ENCODE measurements around the gene XYLT1.

XYLT1 gene

GRCh38 chr16:17143546-17144419 lies 327.0 kb downstream of the XYLT1 start:
- no peak for TF ChIP-seq CSRNP3 (CRISPR knock-in tag; IDR thresholded peaks at IDR 0.05)
- no peak for TF ChIP-seq SNAI2 (CRISPR knock-in tag; IDR thresholded peaks at IDR 0.05)
- no peak for TF ChIP-seq PATZ1 (CRISPR knock-in tag; IDR thresholded peaks at IDR 0.05; ENCODE audit: borderline replicate concordance)
- TF ChIP-seq BACH2 (CRISPR knock-in tag; IDR thresholded peaks at IDR 0.05; ENCODE audit: borderline replicate concordance) = no peak
- TF ChIP-seq ZNF8 (CRISPR knock-in tag; IDR thresholded peaks at IDR 0.05) = no peak
- TF ChIP-seq ZFP30 (CRISPR knock-in tag; IDR thresholded peaks at IDR 0.05) = no peak
- no peak for TF ChIP-seq OSR1 (CRISPR knock-in tag; IDR thresholded peaks at IDR 0.05)
- TF ChIP-seq PPARA (CRISPR knock-in tag; IDR thresholded peaks at IDR 0.05; ENCODE audit: borderline replicate concordance) = no peak
- TF ChIP-seq ZNF70 (CRISPR knock-in tag; IDR thresholded peaks at IDR 0.05) = no peak
- TF ChIP-seq ISL1 (CRISPR knock-in tag; IDR thresholded peaks at IDR 0.05) = no peak
- TF ChIP-seq ZFP3 (CRISPR knock-in tag; IDR thresholded peaks at IDR 0.05) = no peak
- TF ChIP-seq GLIS3 (CRISPR knock-in tag; IDR thresholded peaks at IDR 0.05) = no peak
- TF ChIP-seq TSHZ2 (CRISPR knock-in tag; IDR thresholded peaks at IDR 0.05) = no peak
- no peak for TF ChIP-seq POU6F1 (CRISPR knock-in tag; IDR thresholded peaks at IDR 0.05; ENCODE audit: borderline replicate concordance, low read depth)
- no peak for TF ChIP-seq ARNTL (CRISPR knock-in tag; IDR thresholded peaks at IDR 0.05; ENCODE audit: borderline replicate concordance, low read depth)
- no peak for TF ChIP-seq CSDC2 (CRISPR knock-in tag; IDR thresholded peaks at IDR 0.05)
- no peak for TF ChIP-seq TCF4 (CRISPR knock-in tag; IDR thresholded peaks at IDR 0.05; ENCODE audit: borderline replicate concordance)
- TF ChIP-seq, protein P1, sequence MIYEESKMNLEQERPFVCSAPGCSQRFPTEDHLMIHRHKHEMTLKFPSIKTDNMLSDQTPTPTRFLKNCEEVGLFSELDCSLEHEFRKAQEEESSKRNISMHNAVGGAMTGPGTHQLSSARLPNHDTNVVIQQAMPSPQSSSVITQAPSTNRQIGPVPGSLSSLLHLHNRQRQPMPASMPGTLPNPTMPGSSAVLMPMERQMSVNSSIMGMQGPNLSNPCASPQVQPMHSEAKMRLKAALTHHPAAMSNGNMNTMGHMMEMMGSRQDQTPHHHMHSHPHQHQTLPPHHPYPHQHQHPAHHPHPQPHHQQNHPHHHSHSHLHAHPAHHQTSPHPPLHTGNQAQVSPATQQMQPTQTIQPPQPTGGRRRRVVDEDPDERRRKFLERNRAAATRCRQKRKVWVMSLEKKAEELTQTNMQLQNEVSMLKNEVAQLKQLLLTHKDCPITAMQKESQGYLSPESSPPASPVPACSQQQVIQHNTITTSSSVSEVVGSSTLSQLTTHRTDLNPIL (CRISPR knock-in tag; IDR thresholded peaks at IDR 0.05; ENCODE audit: low read depth) = no peak
- TF ChIP-seq TOX (CRISPR knock-in tag; IDR thresholded peaks at IDR 0.05; ENCODE audit: borderline replicate concordance) = no peak
- no peak for ATAC-seq

- TF ChIP-seq ZFP3 (CRISPR knock-in tag; IDR thresholded peaks at IDR 0.05) (no peak), SNAI2 (CRISPR knock-in tag; IDR thresholded peaks at IDR 0.05) (no peak), TOX (CRISPR knock-in tag; IDR thresholded peaks at IDR 0.05; ENCODE audit: borderline replicate concordance) (no peak), GLIS3 (CRISPR knock-in tag; IDR thresholded peaks at IDR 0.05) (no peak), ZNF8 (CRISPR knock-in tag; IDR thresholded peaks at IDR 0.05) (no peak), ESRRG (CRISPR knock-in tag; IDR thresholded peaks at IDR 0.05) (no peak), TCF4 (CRISPR knock-in tag; IDR thresholded peaks at IDR 0.05; ENCODE audit: borderline replicate concordance) (no peak), BACH2 (CRISPR knock-in tag; IDR thresholded peaks at IDR 0.05; ENCODE audit: borderline replicate concordance) (no peak), CSRNP3 (CRISPR knock-in tag; IDR thresholded peaks at IDR 0.05) (no peak), TSHZ2 (CRISPR knock-in tag; IDR thresholded peaks at IDR 0.05) (no peak), ZNF70 (CRISPR knock-in tag; IDR thresholded peaks at IDR 0.05) (no peak)
- TF ChIP-seq, protein P1 (CRISPR knock-in tag; IDR thresholded peaks at IDR 0.05; ENCODE audit: low read depth) = no peak
- no peak for ATAC-seq
Measured at GRCh38 chr16:17138801-17139200, 332.0 kb downstream of the XYLT1 start.
